ENCODE data around the gene DCUN1D1.
"Not testable (repeated sequence)": the region's sequence is repeated elsewhere in the genome, so short reads cannot be mapped to it uniquely, and the experiment has no call there.

DCUN1D1 gene

GRCh38 chr3:182999767-183000166 is 19.4 kb upstream of the DCUN1D1 start:
- TF ChIP-seq GLIS3 (CRISPR knock-in tag; IDR thresholded peaks at IDR 0.05): no peak
- no peak for TF ChIP-seq BACH2 (CRISPR knock-in tag; IDR thresholded peaks at IDR 0.05; ENCODE audit: borderline replicate concordance)
- TF ChIP-seq TOX (CRISPR knock-in tag; IDR thresholded peaks at IDR 0.05; ENCODE audit: borderline replicate concordance): no peak
- TF ChIP-seq ZNF8 (CRISPR knock-in tag; IDR thresholded peaks at IDR 0.05): no peak
- no peak for TF ChIP-seq TSHZ2 (CRISPR knock-in tag; IDR thresholded peaks at IDR 0.05)
- TF ChIP-seq TCF4 (CRISPR knock-in tag; IDR thresholded peaks at IDR 0.05; ENCODE audit: borderline replicate concordance): no peak
- TF ChIP-seq ARNTL (CRISPR knock-in tag; IDR thresholded peaks at IDR 0.05; ENCODE audit: borderline replicate concordance, low read depth): no peak
- no peak for TF ChIP-seq ZC3H10 (CRISPR knock-in tag; IDR thresholded peaks at IDR 0.05)
- no peak for TF ChIP-seq ZFP3 (CRISPR knock-in tag; IDR thresholded peaks at IDR 0.05)
- no peak for TF ChIP-seq RARB (CRISPR knock-in tag; IDR thresholded peaks at IDR 0.05)
- TF ChIP-seq CSDC2 (CRISPR knock-in tag; IDR thresholded peaks at IDR 0.05): no peak
- no peak for TF ChIP-seq POU6F1 (CRISPR knock-in tag; IDR thresholded peaks at IDR 0.05; ENCODE audit: borderline replicate concordance, low read depth)
- TF ChIP-seq, protein P1, sequence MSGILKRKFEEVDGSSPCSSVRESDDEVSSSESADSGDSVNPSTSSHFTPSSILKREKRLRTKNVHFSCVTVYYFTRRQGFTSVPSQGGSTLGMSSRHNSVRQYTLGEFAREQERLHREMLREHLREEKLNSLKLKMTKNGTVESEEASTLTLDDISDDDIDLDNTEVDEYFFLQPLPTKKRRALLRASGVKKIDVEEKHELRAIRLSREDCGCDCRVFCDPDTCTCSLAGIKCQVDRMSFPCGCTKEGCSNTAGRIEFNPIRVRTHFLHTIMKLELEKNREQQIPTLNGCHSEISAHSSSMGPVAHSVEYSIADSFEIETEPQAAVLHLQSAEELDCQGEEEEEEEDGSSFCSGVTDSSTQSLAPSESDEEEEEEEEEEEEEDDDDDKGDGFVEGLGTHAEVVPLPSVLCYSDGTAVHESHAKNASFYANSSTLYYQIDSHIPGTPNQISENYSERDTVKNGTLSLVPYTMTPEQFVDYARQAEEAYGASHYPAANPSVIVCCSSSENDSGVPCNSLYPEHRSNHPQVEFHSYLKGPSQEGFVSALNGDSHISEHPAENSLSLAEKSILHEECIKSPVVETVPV (CRISPR knock-in tag; IDR thresholded peaks at IDR 0.05): no peak
- ATAC-seq: no peak

DNA sequence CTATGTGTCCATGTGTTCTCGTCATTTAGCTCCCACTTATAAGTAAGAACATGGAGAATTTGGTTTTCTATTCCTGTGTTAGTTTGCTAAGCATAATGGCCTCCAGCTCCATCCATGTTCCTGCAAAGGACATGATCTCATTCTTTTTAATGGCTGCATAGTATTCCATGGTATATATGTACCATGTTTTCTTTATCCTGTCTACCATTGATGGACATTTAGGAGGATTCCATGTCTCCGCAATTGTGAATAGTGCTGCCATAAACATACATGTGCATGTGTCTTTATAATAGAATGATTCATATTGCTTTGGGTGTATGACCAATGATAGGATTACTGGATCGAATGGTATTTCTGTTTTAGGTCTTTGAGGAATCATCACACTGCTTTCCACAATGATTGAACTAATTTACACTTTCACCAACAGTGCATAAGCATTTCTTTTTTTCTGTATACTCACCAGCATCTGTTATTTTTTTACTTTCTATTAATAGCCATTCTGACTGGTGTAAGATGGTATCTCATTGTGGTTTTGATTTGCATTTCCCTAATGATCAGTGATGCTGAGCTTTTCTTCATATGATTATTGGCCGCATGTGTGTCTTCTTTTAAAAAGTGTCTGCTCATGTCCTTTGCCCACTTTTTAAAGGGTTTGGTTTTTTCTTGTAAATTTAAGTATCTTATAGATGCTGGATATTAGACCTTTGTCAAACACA is 13.3 kb upstream of the DCUN1D1 start:
- ATAC-seq: not testable (repeated sequence)

- no peak for ATAC-seq
- TF ChIP-seq SNAI2 (CRISPR knock-in tag; IDR thresholded peaks at IDR 0.05): no peak
- TF ChIP-seq ARNTL (CRISPR knock-in tag; IDR thresholded peaks at IDR 0.05; ENCODE audit: borderline replicate concordance, low read depth): no peak
- no peak for TF ChIP-seq TCF4 (CRISPR knock-in tag; IDR thresholded peaks at IDR 0.05; ENCODE audit: borderline replicate concordance)
- no peak for TF ChIP-seq OSR1 (CRISPR knock-in tag; IDR thresholded peaks at IDR 0.05)
- TF ChIP-seq ZNF565 (CRISPR knock-in tag; conservative IDR thresholded peaks at IDR 0.05; ENCODE audit: low read depth): no peak
- no peak for TF ChIP-seq RARB (CRISPR knock-in tag; IDR thresholded peaks at IDR 0.05)
- TF ChIP-seq ZNF70 (CRISPR knock-in tag; IDR thresholded peaks at IDR 0.05): no peak
- TF ChIP-seq, protein P1 (CRISPR knock-in tag; IDR thresholded peaks at IDR 0.05): no peak
- TF ChIP-seq POU6F1 (CRISPR knock-in tag; IDR thresholded peaks at IDR 0.05; ENCODE audit: borderline replicate concordance, low read depth): no peak
- no peak for TF ChIP-seq CREB5 (CRISPR knock-in tag; IDR thresholded peaks at IDR 0.05; ENCODE audit: low read depth)
- TF ChIP-seq, protein P2, sequence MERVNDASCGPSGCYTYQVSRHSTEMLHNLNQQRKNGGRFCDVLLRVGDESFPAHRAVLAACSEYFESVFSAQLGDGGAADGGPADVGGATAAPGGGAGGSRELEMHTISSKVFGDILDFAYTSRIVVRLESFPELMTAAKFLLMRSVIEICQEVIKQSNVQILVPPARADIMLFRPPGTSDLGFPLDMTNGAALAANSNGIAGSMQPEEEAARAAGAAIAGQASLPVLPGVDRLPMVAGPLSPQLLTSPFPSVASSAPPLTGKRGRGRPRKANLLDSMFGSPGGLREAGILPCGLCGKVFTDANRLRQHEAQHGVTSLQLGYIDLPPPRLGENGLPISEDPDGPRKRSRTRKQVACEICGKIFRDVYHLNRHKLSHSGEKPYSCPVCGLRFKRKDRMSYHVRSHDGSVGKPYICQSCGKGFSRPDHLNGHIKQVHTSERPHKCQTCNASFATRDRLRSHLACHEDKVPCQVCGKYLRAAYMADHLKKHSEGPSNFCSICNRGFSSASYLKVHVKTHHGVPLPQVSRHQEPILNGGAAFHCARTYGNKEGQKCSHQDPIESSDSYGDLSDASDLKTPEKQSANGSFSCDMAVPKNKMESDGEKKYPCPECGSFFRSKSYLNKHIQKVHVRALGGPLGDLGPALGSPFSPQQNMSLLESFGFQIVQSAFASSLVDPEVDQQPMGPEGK (CRISPR knock-in tag; IDR thresholded peaks at IDR 0.05; ENCODE audit: borderline replicate concordance): no peak
- no peak for TF ChIP-seq ZFP30 (CRISPR knock-in tag; IDR thresholded peaks at IDR 0.05)
Observed at GRCh38 chr3:182989566-182989965, 9.2 kb upstream of the DCUN1D1 start.

All from SK-N-SH treated with all-trans-retinoic acid at 6 μM for 48 hours (cell line).